HepG2 (cell line): ENCODE measurements around the gene PREX1. TPM values are rescaled to one million over a fixed set of nuclear protein-coding genes. Genes with fewer than 3 reads are reported as not detected.

Experiments used
- ELF3 ChIP-seq: IDR thresholded peaks from 2 replicates; pipeline ENCODE4 v1.6.1; 2016; ENCODE audit warnings: missing genetic modification reagents, missing compliant biosample characterization
- HOXA5 ChIP-seq: sonication (generic); formaldehyde crosslinking; IDR thresholded peaks from 2 replicates; pipeline ENCODE4 v1.4.0; 2020; ENCODE audit warnings: missing genetic modification reagents
- PHF5A ChIP-seq: IDR thresholded peaks from one replicate; pipeline ENCODE4 v1.6.1; 2018; ENCODE audit warnings: low read depth, missing genetic modification reagents; ENCODE audit not compliant: unreplicated experiment
- RFXAP ChIP-seq: sonication (generic); formaldehyde crosslinking; IDR thresholded peaks from 2 replicates; pipeline ENCODE4 v1.4.0; 2020; ENCODE audit warnings: missing genetic modification reagents, borderline replicate concordance
- SMAD1 ChIP-seq: sonication (generic); formaldehyde crosslinking; IDR thresholded peaks from 2 replicates; pipeline ENCODE4 v1.4.0; 2020; ENCODE audit warnings: missing genetic modification reagents, low read depth, mild to moderate bottlenecking, borderline replicate concordance
- ZFP36 ChIP-seq: fragments of 150-350 bp; IDR thresholded peaks from 2 replicates; pipeline ENCODE4 v1.6.1; 2018; ENCODE audit warnings: borderline replicate concordance, low read length, low read depth; ENCODE audit not compliant: partially characterized antibody
- ZMYM4 ChIP-seq: sonication (generic); formaldehyde crosslinking; IDR thresholded peaks from 2 replicates; pipeline ENCODE4 v1.8.1; 2023; ENCODE audit warnings: mild to moderate bottlenecking, missing genetic modification reagents
- ZNF484 ChIP-seq: sonication (generic); formaldehyde crosslinking; IDR thresholded peaks from 2 replicates; pipeline ENCODE4 v1.5.1; 2020; ENCODE audit warnings: mild to moderate bottlenecking, low read depth, missing genetic modification reagents, borderline replicate concordance
- ZNF530 ChIP-seq: sonication (generic); formaldehyde crosslinking; IDR thresholded peaks from 2 replicates; pipeline ENCODE4 v1.5.0; 2020; ENCODE audit warnings: low read depth, mild to moderate bottlenecking, missing genetic modification reagents
- ZNF772 ChIP-seq: sonication (generic); formaldehyde crosslinking; IDR thresholded peaks from 2 replicates; pipeline ENCODE4 v1.5.0; 2020; ENCODE audit warnings: mild to moderate bottlenecking, missing genetic modification reagents
- ZNF816 ChIP-seq: sonication (generic); formaldehyde crosslinking; IDR thresholded peaks from 2 replicates; pipeline ENCODE4 v1.8.0; 2022; ENCODE audit warnings: missing genetic modification reagents, mild to moderate bottlenecking, borderline replicate concordance
- polyA plus RNA-seq, 8 experiments: library from polyadenylated mRNA; depleted of rRNA in 3 of 8; stranded (reverse) in 7 of 8; unstranded in 1 of 8; fragments of >200 nt; fragmentation: Illumina TruSeq in 4 of 8; extraction: Trizol in 4 of 8; gene quantifications; 2 replicates each; pipeline versions ENCODE4 v1.2.1 to v1.2.3, GENCODE V29; 2011 to 2016; ENCODE audit warnings: low read depth in 4 of 8, missing spikeins in 1 of 8, mixed read lengths in 1 of 8; ENCODE audit not compliant: insufficient read depth in 1 of 8
- total RNA-seq, 5 experiments: library from RNA; depleted of rRNA; stranded (reverse); fragments of >200 nt; fragmentation: Illumina TruSeq; extraction: Trizol; gene quantifications; 2 replicates each; pipeline ENCODE4 v1.2.3, GENCODE V29; 2016; ENCODE audit warnings: low read depth in 1 of 5
- TF ChIP-seq, protein P1 (sequence below): sonication (generic); formaldehyde crosslinking; IDR thresholded peaks from 2 replicates; pipeline ENCODE4 v1.5.1; 2020; ENCODE audit warnings: mild to moderate bottlenecking, missing genetic modification reagents, borderline replicate concordance
- TF ChIP-seq, protein P2 (sequence below): sonication (generic); formaldehyde crosslinking; IDR thresholded peaks from 2 replicates; pipeline ENCODE4 v1.4.0; 2020; ENCODE audit warnings: missing genetic modification reagents, borderline replicate concordance
- TF ChIP-seq, protein P3 (sequence below): sonication (generic); formaldehyde crosslinking; IDR thresholded peaks from 2 replicates; pipeline ENCODE4 v1.4.0; 2020; ENCODE audit warnings: missing genetic modification reagents
- TF ChIP-seq, protein P4 (sequence below): IDR thresholded peaks from 2 replicates; pipeline ENCODE4 v1.6.1; 2018; ENCODE audit warnings: missing genetic modification reagents
- TF ChIP-seq, protein P5 (sequence below): sonication (generic); formaldehyde crosslinking; IDR thresholded peaks from 2 replicates; pipeline ENCODE4 v1.8.0; 2022; ENCODE audit warnings: mild to moderate bottlenecking, missing genetic modification reagents, moderate library complexity

The PREX1 gene
- total and polyA plus RNA-seq, 2 of the 13 experiments (the other 11 are each of a cell fraction or from before 2014, with no cell fraction given): 0.02 to 0.04 TPM

DNA sequence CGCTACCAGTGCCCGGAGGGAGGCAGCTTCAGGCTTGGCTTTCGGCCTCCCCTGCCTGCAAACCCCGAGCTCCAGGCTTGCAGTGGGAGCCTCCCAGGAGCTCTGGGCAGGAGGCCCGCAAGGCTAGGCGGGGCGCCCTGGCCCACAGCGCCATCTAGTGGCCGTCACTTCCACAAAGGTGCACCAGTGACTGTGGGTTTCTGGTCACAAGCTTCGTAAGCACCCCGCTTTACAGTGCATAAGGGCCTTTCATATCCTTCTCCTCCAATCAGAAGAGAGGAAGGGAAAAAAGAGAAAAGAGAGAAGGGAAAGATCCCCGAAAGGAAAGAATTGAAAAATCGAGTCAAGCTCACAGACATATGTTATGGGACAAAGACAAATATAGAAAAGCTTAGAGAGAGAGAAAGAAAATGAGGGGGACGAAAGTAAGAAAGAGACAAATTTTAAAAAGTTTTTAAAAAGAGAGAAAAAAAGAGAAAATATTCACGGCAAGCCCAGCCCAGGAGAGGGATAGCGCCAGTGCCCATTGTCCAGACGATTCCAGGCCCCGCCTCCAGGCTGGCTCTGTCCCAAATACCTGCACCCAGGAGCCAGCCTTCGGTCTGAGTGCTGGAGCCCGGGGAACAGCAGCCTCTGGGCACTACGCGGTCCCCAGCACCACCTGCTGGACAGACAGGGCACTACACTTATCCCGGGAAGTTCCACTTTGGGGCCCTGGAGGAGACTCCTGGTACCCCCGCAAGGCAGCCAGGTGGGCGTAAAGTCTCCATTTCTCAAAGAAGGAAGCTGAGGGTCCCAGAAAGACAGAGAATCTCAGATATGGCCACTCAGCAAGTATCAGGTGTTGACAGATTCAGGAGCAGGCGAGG lies 207.1 kb downstream of the PREX1 start (continued):
- TF ChIP-seq, protein P1, sequence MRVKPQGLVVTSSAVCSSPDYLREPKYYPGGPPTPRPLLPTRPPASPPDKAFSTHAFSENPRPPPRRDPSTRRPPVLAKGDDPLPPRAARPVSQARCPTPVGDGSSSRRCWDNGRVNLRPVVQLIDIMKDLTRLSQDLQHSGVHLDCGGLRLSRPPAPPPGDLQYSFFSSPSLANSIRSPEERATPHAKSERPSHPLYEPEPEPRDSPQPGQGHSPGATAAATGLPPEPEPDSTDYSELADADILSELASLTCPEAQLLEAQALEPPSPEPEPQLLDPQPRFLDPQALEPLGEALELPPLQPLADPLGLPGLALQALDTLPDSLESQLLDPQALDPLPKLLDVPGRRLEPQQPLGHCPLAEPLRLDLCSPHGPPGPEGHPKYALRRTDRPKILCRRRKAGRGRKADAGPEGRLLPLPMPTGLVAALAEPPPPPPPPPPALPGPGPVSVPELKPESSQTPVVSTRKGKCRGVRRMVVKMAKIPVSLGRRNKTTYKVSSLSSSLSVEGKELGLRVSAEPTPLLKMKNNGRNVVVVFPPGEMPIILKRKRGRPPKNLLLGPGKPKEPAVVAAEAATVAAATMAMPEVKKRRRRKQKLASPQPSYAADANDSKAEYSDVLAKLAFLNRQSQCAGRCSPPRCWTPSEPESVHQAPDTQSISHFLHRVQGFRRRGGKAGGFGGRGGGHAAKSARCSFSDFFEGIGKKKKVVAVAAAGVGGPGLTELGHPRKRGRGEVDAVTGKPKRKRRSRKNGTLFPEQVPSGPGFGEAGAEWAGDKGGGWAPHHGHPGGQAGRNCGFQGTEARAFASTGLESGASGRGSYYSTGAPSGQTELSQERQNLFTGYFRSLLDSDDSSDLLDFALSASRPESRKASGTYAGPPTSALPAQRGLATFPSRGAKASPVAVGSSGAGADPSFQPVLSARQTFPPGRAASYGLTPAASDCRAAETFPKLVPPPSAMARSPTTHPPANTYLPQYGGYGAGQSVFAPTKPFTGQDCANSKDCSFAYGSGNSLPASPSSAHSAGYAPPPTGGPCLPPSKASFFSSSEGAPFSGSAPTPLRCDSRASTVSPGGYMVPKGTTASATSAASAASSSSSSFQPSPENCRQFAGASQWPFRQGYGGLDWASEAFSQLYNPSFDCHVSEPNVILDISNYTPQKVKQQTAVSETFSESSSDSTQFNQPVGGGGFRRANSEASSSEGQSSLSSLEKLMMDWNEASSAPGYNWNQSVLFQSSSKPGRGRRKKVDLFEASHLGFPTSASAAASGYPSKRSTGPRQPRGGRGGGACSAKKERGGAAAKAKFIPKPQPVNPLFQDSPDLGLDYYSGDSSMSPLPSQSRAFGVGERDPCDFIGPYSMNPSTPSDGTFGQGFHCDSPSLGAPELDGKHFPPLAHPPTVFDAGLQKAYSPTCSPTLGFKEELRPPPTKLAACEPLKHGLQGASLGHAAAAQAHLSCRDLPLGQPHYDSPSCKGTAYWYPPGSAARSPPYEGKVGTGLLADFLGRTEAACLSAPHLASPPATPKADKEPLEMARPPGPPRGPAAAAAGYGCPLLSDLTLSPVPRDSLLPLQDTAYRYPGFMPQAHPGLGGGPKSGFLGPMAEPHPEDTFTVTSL: peak; percentile 70; the same call in 1 of the 2 replicates
- peak; percentile 47; the same call in 1 of the 2 replicates for TF ChIP-seq RFXAP
- TF ChIP-seq SMAD1 (CRISPR knock-in tag): peak; percentile 73; the same call in 1 of the 2 replicates
- peak; percentile 41 for TF ChIP-seq ZFP36
- TF ChIP-seq ZNF772 (CRISPR knock-in tag): 0 out of 2 replicates have a peak, but pooled peaks have one; percentile 34
- no peak for TF ChIP-seq ZNF530 (CRISPR knock-in tag)
- TF ChIP-seq ZMYM4 (CRISPR knock-in tag): 0 out of 2 replicates have a peak, but pooled peaks have one; percentile 19
- TF ChIP-seq PHF5A (CRISPR knock-in tag): no peak
- TF ChIP-seq, protein P2, sequence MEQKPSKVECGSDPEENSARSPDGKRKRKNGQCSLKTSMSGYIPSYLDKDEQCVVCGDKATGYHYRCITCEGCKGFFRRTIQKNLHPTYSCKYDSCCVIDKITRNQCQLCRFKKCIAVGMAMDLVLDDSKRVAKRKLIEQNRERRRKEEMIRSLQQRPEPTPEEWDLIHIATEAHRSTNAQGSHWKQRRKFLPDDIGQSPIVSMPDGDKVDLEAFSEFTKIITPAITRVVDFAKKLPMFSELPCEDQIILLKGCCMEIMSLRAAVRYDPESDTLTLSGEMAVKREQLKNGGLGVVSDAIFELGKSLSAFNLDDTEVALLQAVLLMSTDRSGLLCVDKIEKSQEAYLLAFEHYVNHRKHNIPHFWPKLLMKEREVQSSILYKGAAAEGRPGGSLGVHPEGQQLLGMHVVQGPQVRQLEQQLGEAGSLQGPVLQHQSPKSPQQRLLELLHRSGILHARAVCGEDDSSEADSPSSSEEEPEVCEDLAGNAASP (CRISPR knock-in tag): 0 out of 2 replicates have a peak, but pooled peaks have one; percentile 22
- TF ChIP-seq ZNF484 (CRISPR knock-in tag): no peak
- 0 out of 2 replicates have a peak, but pooled peaks have one; percentile 16 for TF ChIP-seq ZNF816 (CRISPR knock-in tag)
- TF ChIP-seq, protein P3, sequence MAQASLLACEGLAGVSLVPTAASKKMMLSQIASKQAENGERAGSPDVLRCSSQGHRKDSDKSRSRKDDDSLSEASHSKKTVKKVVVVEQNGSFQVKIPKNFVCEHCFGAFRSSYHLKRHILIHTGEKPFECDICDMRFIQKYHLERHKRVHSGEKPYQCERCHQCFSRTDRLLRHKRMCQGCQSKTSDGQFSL: peak; percentile 27; the same call in 1 of the 2 replicates
- TF ChIP-seq, protein P4, sequence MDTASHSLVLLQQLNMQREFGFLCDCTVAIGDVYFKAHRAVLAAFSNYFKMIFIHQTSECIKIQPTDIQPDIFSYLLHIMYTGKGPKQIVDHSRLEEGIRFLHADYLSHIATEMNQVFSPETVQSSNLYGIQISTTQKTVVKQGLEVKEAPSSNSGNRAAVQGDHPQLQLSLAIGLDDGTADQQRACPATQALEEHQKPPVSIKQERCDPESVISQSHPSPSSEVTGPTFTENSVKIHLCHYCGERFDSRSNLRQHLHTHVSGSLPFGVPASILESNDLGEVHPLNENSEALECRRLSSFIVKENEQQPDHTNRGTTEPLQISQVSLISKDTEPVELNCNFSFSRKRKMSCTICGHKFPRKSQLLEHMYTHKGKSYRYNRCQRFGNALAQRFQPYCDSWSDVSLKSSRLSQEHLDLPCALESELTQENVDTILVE (CRISPR knock-in tag): peak; percentile 73; the same call in 1 of the 2 replicates
- peak; percentile 45 for TF ChIP-seq ELF3
- TF ChIP-seq, protein P5, sequence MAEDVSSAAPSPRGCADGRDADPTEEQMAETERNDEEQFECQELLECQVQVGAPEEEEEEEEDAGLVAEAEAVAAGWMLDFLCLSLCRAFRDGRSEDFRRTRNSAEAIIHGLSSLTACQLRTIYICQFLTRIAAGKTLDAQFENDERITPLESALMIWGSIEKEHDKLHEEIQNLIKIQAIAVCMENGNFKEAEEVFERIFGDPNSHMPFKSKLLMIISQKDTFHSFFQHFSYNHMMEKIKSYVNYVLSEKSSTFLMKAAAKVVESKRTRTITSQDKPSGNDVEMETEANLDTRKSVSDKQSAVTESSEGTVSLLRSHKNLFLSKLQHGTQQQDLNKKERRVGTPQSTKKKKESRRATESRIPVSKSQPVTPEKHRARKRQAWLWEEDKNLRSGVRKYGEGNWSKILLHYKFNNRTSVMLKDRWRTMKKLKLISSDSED: no peak
- peak; percentile 76 for TF ChIP-seq HOXA5 (CRISPR knock-in tag)
